Astrocyte of the spinal cord (primary cell): ENCODE results near the gene SGIP1.
"Not testable (repeated sequence)": the region's sequence is repeated elsewhere in the genome, so short reads cannot be mapped to it uniquely, and the experiment has no call there.

Experiments
- DNase-seq: peaks from one replicate; pipeline ENCODE4 v3.0.0; 2011; ENCODE audit warnings: low read depth, low spot score
- H3K4me3 ChIP-seq: 2 replicates; pipeline ENCODE4 v1.5.1; 2011; ENCODE audit warnings: low read depth, mild to moderate bottlenecking, low read length, moderate library complexity
- CTCF ChIP-seq: IDR thresholded peaks from 2 replicates; pipeline ENCODE4 v1.5.1; 2012; ENCODE audit warnings: low read depth, mild to moderate bottlenecking, low read length, inconsistent platforms
- in situ Hi-C: cut with HindIII; loops from 2 replicates; pipeline ENCODE4 v1.10.0; 2017; ENCODE audit warnings: low sequenced_read_pairs

SGIP1 gene

GRCh38 chr1:66580081-66580480 is 46.1 kb downstream of the SGIP1 start:
- in situ Hi-C loops, result no loop called here
- H3K4me3 ChIP-seq, result no peak overlapping the region
- no peak for DNase-seq
- no peak for TF ChIP-seq CTCF

- TF ChIP-seq CTCF, result no peak
- in situ Hi-C loops, result no loop called here
- H3K4me3 ChIP-seq, result no peak overlapping the region
- no peak for DNase-seq
Observed at GRCh38 chr1:66583021-66583420, 49.1 kb downstream of the SGIP1 start.

- in situ Hi-C loops, result no loop called here
- no peak overlapping the region for H3K4me3 ChIP-seq
- DNase-seq, result no peak
- TF ChIP-seq CTCF, result no peak
Observed at GRCh38 chr1:66585002-66585401, 51.0 kb downstream of the SGIP1 start.

GRCh38 chr1:66589326-66589725 is 55.4 kb downstream of the SGIP1 start:
- TF ChIP-seq CTCF, result no peak
- DNase-seq, result no peak
- no peak overlapping the region for H3K4me3 ChIP-seq
- in situ Hi-C loops, result no loop called here

GRCh38 chr1:66592106-66592507 is 58.2 kb downstream of the SGIP1 start:
- DNase-seq, H3K4me3 ChIP-seq, in situ Hi-C loops: not testable (repeated sequence)

GRCh38 chr1:66596191-66596590 is 62.2 kb downstream of the SGIP1 start:
- H3K4me3 ChIP-seq, result no peak overlapping the region
- no peak for TF ChIP-seq CTCF
- DNase-seq, result no peak
- in situ Hi-C loops, result no loop called here

- no peak overlapping the region for H3K4me3 ChIP-seq
- in situ Hi-C loops, result no loop called here
- no peak for TF ChIP-seq CTCF
- no peak for DNase-seq
Observed at GRCh38 chr1:66597500-66597899, 63.5 kb downstream of the SGIP1 start.
